GM18909 (cell line): ENCODE results near the gene SKAP1.
"Not testable (repeated sequence)": the region's sequence is repeated elsewhere in the genome, so short reads cannot be mapped to it uniquely, and the experiment has no call there.

ENCODE experiments used
- ATAC-seq: cut with Tn5 transposase; IDR thresholded peaks from one replicate; pipeline ENCODE4 v1.9.1; 2021; ENCODE audit warnings: mild to moderate bottlenecking; ENCODE audit not compliant: unreplicated experiment, poor library complexity

The SKAP1 gene

GRCh38 chr17:48294806-48295361 lies 135.1 kb downstream of the SKAP1 start:
- peak; percentile 54 for ATAC-seq

GRCh38 chr17:48294020-48294805 lies 135.8 kb downstream of the SKAP1 start:
- ATAC-seq = peak; percentile 6

- no peak for ATAC-seq
These were observed 136.5 kb downstream of the SKAP1 start for GRCh38 chr17:48293319-48294019.

DNA sequence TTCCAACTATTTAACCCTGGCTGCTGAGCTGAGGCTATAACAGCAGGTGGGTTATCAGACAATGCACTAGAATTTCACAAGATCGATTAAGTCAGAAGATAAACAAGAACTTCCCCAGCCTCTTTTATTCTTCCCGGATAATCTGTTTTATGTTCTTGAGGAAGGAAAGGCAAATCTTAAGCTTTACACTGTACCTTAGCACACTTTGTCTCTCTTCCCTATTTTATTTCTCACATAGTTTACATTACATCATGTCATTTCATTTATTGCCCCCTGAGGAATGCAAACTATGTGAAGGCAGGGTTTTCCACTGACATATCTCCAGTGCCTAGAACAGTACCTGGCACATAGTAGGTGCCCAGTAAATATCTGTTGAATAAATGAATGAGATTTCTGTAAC lies 139.6 kb downstream of the SKAP1 start:
- ATAC-seq = no peak

DNA sequence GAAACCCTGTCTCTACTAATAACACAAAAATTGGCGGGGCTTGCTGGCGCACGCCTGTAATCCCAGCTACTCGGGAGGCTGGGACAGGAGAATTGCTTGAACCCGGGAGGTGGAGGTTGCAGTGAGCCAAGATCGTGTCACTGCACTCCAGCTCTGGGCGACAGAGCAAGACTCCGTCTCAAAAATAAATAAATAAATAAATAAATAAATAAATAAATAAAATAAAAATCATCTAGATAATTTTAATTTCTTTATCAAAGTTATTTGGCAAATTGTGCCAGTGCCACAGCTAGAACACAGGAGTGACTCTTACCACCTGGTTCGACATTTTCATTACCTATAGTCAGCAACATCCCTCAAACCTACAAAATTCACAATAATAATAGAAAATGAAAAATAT lies 143.1 kb downstream of the SKAP1 start:
- ATAC-seq = not testable (repeated sequence)

- ATAC-seq = no peak
These were observed 144.4 kb downstream of the SKAP1 start for GRCh38 chr17:48285614-48286013.

GRCh38 chr17:48283907-48284306 lies 146.1 kb downstream of the SKAP1 start:
- ATAC-seq = no peak

- no peak for ATAC-seq
These were observed 146.6 kb downstream of the SKAP1 start for GRCh38 chr17:48283411-48283810.

DNA sequence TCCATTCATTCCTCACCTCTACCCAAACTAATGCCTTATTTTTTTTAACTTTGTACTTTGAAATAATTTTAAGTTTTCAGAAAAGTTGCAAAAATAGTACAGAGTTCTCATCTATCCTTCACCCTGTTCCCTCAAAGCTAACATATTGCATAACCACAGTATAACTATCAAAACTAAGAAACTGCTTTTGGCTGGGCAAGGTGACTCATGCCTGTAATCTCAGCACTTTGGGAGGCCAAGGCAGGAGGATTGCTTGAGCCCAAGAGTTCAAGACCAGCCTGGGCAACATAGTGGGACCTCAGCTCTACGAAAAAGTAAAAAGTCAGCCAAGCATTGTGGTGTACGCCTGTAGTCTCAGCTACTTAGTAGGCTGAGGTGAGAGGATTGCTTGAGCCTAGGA lies 147.7 kb downstream of the SKAP1 start:
- no peak for ATAC-seq

- no peak for ATAC-seq
These were observed 151.1 kb downstream of the SKAP1 start for GRCh38 chr17:48278760-48279491.

DNA sequence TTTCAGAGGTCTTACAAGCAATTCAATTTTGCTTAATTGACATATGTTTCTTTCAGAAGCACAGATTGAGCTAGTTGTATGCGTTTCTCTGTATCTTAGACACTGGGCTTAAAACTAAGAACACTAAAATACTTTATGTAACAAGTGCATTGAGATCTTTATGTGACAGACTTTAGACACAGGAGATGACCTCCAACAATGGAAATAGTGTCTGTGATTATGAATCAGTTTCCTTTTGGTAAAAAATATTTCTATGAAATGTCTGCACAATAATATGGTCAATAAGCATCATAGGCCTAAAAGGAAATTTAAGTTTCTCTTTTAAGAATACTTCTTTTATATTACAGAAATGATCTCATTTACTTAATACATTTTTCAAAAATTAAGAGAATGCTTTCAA lies 153.2 kb downstream of the SKAP1 start:
- ATAC-seq = no peak

GRCh38 chr17:48270899-48271298 lies 159.1 kb downstream of the SKAP1 start:
- ATAC-seq = no peak

- no peak for ATAC-seq
These were observed 160.8 kb downstream of the SKAP1 start for GRCh38 chr17:48269209-48269608.

- no peak for ATAC-seq
These were observed 166.3 kb downstream of the SKAP1 start for GRCh38 chr17:48263731-48264035.

GRCh38 chr17:48262982-48263730 lies 166.9 kb downstream of the SKAP1 start:
- ATAC-seq = no peak

DNA sequence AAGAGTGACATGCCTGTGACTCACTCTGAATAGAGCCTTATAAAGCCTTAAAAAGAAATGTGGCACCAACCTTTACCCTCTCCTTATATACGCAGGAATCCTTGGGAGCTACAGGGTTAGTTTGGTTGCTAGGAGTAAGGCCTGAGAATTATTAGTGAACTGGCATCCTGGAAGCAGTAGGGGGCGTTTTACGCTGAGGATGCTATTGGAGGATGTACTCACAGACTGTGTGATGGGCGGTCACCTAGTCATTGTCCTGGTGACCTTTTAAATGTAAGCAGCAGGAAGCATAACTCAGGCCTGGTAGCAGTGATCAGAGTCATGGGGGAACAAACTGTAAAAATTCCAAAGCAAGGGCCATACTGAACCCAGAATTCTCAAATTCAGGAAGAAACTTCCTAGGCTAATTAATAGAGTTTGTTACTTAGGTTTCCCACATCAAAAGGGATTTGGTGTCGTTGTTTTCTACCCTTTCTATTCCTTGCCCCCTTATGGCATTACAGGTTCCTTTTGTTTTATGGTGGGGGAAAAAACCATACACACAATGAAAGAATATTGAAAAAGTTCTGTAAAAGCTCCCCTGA lies 168.6 kb downstream of the SKAP1 start:
- no peak for ATAC-seq

DNA sequence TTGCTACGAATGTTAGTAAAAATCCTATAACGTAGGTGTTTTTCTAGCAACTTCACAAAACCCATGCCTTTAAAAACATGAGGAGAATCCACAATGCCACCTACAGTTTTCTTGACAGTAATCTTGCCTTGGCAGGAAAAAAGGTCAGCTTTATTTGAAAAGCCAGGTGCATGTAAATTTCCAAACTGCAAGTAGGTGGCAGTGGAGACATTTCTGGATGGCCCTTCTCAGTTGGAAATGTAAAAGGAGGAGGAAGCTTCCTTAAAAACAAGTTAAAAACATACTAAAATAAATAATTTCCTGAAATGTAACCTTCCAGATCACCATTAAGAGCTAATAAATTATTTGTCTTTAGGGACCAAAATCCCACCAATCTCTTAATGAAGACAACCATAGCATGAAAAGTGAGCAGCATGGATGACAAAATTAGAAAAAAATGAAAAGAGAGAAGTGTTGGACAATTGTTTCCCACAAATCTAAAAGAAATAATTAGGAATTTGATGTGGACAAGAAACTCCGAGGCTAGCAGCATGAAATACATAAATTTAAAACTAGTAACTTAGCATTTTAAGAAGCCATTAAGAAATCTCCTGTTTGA lies 170.2 kb downstream of the SKAP1 start:
- ATAC-seq = no peak

DNA sequence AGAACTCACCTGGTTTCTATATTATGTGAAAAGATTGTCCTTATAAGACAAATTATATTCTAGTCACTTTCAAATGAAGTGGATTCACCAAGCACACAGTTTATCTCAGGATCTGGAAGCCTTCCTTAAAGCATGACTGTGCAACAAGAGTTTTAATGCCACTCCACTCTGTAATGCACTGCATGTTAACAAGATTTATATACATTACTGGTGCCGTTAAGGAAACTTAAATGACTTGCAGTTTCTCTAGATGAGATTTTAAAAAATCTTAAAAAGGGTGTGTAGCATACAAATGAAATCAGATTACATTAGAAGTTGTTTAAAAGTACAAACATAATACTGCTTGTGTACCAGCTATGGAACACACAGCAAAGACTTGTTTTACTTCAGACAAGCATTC lies 171.7 kb downstream of the SKAP1 start:
- no peak for ATAC-seq

DNA sequence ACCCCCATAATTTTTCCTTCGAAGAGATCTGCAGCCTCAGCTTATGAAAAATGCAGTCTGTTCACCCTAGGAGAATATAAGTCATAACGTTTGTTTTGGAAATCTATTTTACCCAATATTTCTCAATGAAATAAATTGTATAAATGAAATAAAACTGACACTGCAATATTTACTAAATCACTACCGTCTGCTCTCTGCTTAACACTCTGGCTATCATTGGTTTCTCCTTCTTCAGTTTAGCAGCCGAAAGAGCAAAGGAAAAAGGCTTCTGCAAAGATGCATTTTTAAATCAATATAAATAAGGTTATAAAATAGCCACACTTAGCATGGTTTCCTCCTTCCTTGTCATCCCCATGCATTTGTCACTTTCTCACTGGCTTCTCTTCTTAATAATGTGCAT lies 174.3 kb downstream of the SKAP1 start:
- ATAC-seq = no peak

DNA sequence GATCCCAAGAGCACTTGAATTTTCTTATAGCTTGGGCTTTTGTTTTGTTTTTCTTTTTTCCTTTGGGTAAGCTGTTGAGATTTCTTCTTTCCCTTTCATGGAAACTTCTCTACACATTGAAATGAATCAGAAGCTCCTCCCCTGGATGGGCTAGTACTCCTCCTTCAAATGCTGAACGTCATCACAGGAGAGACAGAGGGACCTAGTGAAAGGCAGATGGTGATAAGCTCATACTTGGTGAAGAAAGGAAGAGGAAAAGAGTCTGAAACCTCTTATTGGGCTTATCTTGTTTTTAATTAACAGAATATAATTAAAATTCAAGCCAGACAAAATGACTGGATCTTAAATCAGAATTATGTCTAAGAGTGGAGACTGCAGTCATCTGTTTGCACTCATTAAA lies 175.1 kb downstream of the SKAP1 start:
- ATAC-seq = no peak
